ENCODE results near the gene SREBF2.

- TF ChIP-seq CTCF (IDR thresholded peaks at IDR 0.05) (no peak), EP300 (IDR thresholded peaks at IDR 0.05) (no peak), POLR2AphosphoS5 (IDR thresholded peaks at IDR 0.05) (no peak)
Measured at GRCh38 chr22:41928593-41929417, 95.9 kb downstream of the SREBF2 start.
